Panc1 (cell line): ENCODE results near the gene CUX1. TPM values are rescaled to one million over a fixed set of nuclear protein-coding genes. Genes with fewer than 3 reads are reported as not detected.

Experiments
- ATAC-seq: fragments of 200-7000 bp; cut with Tn5 transposase; 2 replicates; pipeline ENCODE4 v1.9.1; 2020; ENCODE audit warnings: mild to moderate bottlenecking, moderate library complexity
- BruUV-seq: library from RNA; stranded (reverse); fragments of 400-500 nt; replicated peaks from 2 replicates; lab custom pipeline; 2021; lab: Mats Ljungman, UMichigan
- CTCF ChIA-PET: fragments of 300-600 bp; sonication (Branson Sonifier 250); formaldehyde crosslinking; loops from one replicate; lab custom pipeline; 2022; ENCODE audit warnings: antibody characterized with exemption; lab: Charles Lee
- POLR2A ChIA-PET: fragments of 300-600 bp; sonication (Branson Sonifier 250); formaldehyde crosslinking; loops from one replicate; lab custom pipeline; 2022; ENCODE audit warnings: antibody characterized with exemption; lab: Charles Lee
- DNase-seq: peaks from one replicate; pipeline ENCODE4 v3.0.0-alpha.2; 2010; ENCODE audit warnings: low read depth, low spot score
- H3K27ac ChIP-seq: 2 replicates; pipeline ENCODE4 v1.5.1; 2011; ENCODE audit warnings: mild to moderate bottlenecking, low read length, inconsistent platforms
- H3K27me3 ChIP-seq: fragments of 200-500 bp; sonication (Bioruptor generic); 2 replicates; pipeline ENCODE4 v1.6.0; 2014; ENCODE audit warnings: low read length, inconsistent platforms; ENCODE audit not compliant: control insufficient read depth, insufficient read depth
- H3K36me3 ChIP-seq: fragments of 200-500 bp; sonication (Bioruptor generic); 2 replicates; pipeline ENCODE4 v1.5.1; 2014; ENCODE audit warnings: inconsistent platforms, mild to moderate bottlenecking, low read length, moderate library complexity; ENCODE audit not compliant: control insufficient read depth, insufficient read depth
- H3K4me1 ChIP-seq: 2 replicates; pipeline ENCODE4 v1.5.1; 2011; ENCODE audit warnings: inconsistent platforms, mild to moderate bottlenecking, low read length, moderate library complexity; ENCODE audit not compliant: control insufficient read depth, insufficient read depth
- H3K4me3 ChIP-seq, 2 experiments: 2 replicates each; pipeline ENCODE4 v1.5.1; 2011 to 2012; ENCODE audit warnings: low read depth in 2 of 2, low read length in 2 of 2, mild to moderate bottlenecking in 2 of 2, inconsistent platforms in 1 of 2, moderate library complexity in 1 of 2
- H3K9me3 ChIP-seq: fragments of 200-500 bp; sonication (Bioruptor generic); 2 replicates; pipeline ENCODE4 v1.5.1; 2014; ENCODE audit warnings: low read depth, mild to moderate bottlenecking, inconsistent platforms, low read length, moderate library complexity; ENCODE audit not compliant: control insufficient read depth, insufficient read depth
- POLR2AphosphoS5 ChIP-seq: IDR thresholded peaks from 2 replicates; pipeline ENCODE4 v1.6.1; 2012; ENCODE audit warnings: mild to moderate bottlenecking, low read depth, low read length, moderate library complexity
- SIN3A ChIP-seq: IDR thresholded peaks from 2 replicates; pipeline ENCODE4 v1.6.1; 2012; ENCODE audit warnings: low read depth, mild to moderate bottlenecking, low read length, moderate library complexity, borderline replicate concordance; ENCODE audit not compliant: insufficient read depth
- TCF7L2 ChIP-seq: IDR thresholded peaks from 2 replicates; pipeline ENCODE4 v1.6.1; 2011; ENCODE audit warnings: mild to moderate bottlenecking, low read depth, low read length, inconsistent platforms
- in situ Hi-C: cut with HindIII; loops from 2 replicates; pipeline ENCODE4 v1.10.0; 2016; ENCODE audit warnings: low sequenced_read_pairs, low pct_unique_long_range_greater_than_20kb
- intact Hi-C: fragments of 100-400 bp; cut with micrococcal nuclease; formaldehyde crosslinking; loops from one replicate; pipeline ENCODE4 v1.10.0; 2022; ENCODE audit not compliant: unreplicated experiment
- total RNA-seq: library from RNA; stranded (reverse); gene quantifications from one replicate; pipeline ENCODE4 v1.2.1, GENCODE V29; 2021; ENCODE audit not compliant: unreplicated experiment
- TF ChIP-seq, protein P1 (sequence below), 2 experiments: IDR thresholded peaks; 2 replicates each; pipeline ENCODE4 v1.6.1; 2011 to 2012; ENCODE audit warnings: low read depth in 2 of 2, control low read depth in 1 of 2, low read length in 1 of 2, mild to moderate bottlenecking in 1 of 2, moderate library complexity in 1 of 2; ENCODE audit not compliant: insufficient read depth in 1 of 2
- TF ChIP-seq, protein P2 (sequence below): fragments of 450-650 bp; IDR thresholded peaks from 2 replicates; pipeline ENCODE4 v1.5.1; 2017; ENCODE audit warnings: mild to moderate bottlenecking

The CUX1 gene
- total RNA-seq, 1 experiment from 2014 or later, result 50.9 TPM

DNA sequence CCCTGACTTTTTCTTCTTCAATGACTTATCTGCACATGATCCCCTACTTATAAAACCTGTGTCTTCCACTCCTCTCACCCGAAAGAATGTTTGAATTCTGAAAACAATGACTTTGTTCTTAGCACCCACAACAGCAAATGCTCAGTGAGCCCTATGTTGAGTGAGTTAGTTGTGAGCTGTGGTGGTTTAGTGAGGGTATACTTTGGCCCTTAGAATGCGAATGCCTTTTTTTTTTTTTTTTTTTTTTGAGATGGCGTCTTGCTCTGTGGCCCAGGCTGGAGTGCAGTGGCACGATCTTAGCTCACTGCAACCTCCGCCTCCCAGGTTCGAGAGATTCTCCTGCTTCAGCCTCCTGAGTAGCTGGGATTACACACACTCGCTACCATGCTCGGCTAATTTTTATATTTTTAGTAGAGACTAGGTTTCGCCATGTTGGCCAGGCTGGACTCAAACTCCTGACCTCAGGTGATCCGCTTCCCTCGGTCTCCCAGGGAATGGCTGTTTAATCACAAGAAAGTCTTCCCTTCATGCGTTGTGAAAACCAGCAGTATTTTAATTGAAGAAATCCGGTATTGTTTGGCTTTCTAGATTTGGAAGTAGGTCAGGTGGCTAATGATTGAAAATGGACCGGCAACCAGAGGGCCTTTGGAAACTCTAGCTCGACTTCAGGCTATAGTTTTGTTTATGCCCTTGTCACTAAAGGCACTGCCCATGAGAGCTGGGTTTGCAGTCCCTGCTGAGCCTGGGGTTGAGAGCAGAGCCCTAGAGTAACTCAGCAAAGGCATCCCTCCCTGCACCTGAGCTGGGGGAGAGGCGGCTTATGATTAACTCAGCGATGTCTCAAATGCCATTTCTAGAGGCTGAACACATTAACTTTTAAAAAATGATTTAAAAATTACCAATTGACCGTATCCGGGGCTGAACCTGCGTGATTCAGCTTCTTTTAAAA lies 41.3 kb downstream of the CUX1 start:
- DNase-seq, result no peak
- TF ChIP-seq SIN3A, result no peak
- TF ChIP-seq, protein P1, sequence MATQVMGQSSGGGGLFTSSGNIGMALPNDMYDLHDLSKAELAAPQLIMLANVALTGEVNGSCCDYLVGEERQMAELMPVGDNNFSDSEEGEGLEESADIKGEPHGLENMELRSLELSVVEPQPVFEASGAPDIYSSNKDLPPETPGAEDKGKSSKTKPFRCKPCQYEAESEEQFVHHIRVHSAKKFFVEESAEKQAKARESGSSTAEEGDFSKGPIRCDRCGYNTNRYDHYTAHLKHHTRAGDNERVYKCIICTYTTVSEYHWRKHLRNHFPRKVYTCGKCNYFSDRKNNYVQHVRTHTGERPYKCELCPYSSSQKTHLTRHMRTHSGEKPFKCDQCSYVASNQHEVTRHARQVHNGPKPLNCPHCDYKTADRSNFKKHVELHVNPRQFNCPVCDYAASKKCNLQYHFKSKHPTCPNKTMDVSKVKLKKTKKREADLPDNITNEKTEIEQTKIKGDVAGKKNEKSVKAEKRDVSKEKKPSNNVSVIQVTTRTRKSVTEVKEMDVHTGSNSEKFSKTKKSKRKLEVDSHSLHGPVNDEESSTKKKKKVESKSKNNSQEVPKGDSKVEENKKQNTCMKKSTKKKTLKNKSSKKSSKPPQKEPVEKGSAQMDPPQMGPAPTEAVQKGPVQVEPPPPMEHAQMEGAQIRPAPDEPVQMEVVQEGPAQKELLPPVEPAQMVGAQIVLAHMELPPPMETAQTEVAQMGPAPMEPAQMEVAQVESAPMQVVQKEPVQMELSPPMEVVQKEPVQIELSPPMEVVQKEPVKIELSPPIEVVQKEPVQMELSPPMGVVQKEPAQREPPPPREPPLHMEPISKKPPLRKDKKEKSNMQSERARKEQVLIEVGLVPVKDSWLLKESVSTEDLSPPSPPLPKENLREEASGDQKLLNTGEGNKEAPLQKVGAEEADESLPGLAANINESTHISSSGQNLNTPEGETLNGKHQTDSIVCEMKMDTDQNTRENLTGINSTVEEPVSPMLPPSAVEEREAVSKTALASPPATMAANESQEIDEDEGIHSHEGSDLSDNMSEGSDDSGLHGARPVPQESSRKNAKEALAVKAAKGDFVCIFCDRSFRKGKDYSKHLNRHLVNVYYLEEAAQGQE (IDR thresholded peaks at IDR 0.05; ENCODE audit: insufficient read depth in 1 of 2, low read depth in 2 of 2, low read length in 1 of 2), result no peak
- TF ChIP-seq, protein P2, sequence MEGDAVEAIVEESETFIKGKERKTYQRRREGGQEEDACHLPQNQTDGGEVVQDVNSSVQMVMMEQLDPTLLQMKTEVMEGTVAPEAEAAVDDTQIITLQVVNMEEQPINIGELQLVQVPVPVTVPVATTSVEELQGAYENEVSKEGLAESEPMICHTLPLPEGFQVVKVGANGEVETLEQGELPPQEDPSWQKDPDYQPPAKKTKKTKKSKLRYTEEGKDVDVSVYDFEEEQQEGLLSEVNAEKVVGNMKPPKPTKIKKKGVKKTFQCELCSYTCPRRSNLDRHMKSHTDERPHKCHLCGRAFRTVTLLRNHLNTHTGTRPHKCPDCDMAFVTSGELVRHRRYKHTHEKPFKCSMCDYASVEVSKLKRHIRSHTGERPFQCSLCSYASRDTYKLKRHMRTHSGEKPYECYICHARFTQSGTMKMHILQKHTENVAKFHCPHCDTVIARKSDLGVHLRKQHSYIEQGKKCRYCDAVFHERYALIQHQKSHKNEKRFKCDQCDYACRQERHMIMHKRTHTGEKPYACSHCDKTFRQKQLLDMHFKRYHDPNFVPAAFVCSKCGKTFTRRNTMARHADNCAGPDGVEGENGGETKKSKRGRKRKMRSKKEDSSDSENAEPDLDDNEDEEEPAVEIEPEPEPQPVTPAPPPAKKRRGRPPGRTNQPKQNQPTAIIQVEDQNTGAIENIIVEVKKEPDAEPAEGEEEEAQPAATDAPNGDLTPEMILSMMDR, result no peak
- TF ChIP-seq TCF7L2, result no peak
- TF ChIP-seq POLR2AphosphoS5, result no peak
- in situ Hi-C loops, result no loop called here
- H3K27ac ChIP-seq, result peak overlapping the region; percentile 40; the same call in 1 of the 2 replicates
- intact Hi-C loops, result no loop called here
- TSS peak; percentile 34 for BruUV-seq
- H3K4me1 ChIP-seq, result peaks cover 20% of the 10 kb centered on the region
- ChIA-PET CTCF (no interaction called here), POLR2A (interaction anchor here (0.6 kb wide), 1 partner anchor 472 kb away, joined by 8 read pairs; no protein-coding TSS in a partner anchor)
- no peaks in the 10 kb centered on the region for H3K27me3 ChIP-seq
- no peak for ATAC-seq
- H3K9me3 ChIP-seq, result no peaks in the 10 kb centered on the region
- no peak overlapping the region for H3K4me3 ChIP-seq
- no peaks in the 10 kb centered on the region for H3K36me3 ChIP-seq

DNA sequence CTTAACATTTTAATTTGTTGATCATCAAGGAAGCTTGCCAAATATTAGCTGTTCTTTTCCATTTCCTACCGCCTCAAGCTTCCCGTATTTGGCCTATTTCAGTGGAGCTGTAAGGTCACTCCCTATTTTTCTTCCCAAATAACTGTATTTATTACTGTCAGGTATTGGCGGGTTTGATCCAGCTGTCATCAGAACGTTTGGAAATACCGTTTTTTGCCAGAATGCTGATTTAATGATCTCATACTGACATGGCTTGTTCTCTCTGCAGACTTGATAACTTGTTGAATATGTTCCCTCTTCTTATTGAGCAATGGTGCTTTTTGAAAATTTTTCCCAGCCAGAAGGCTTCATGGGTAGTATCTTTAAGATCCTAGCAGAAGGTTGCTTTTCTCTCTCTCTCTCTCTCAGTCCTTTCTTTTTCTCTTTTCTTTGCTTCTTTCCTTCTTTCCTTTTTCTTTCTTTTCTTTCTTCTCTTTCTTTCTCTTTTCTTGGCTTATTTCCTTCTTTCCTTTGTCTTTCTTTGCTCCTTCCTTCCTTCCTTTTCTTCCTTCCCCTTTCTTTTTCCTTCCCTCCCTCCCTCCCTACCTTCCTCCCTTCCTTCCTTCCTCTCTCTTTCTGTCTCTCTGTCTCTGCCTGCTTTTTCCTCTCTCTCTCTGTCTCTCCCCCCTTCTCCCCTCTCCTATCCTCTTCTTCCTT lies 42.1 kb downstream of the CUX1 start:
- in situ Hi-C loops, result no loop called here

More for the DNA sequence above, 42.1 kb downstream of the CUX1 start:
- Histone ChIP-seq H3K36me3 (no peaks in the 10 kb centered on the region), H3K27me3 (no peaks in the 10 kb centered on the region), H3K4me3 (no peak overlapping the region), H3K9me3 (no peaks in the 10 kb centered on the region), H3K27ac (peak overlapping the region; percentile 6; the same call in 1 of the 2 replicates), H3K4me1 (peaks cover 20% of the 10 kb centered on the region)
- intact Hi-C loops, result no loop called here
- ChIA-PET POLR2A (interaction anchor here (0.6 kb wide), 1 partner anchor 471 kb away, joined by 8 read pairs; no protein-coding TSS in a partner anchor), CTCF (no interaction called here)
- DNase-seq (no peak), ATAC-seq (no peak)
- BruUV-seq, result no TSS peak
- TF ChIP-seq SIN3A (no peak), TCF7L2 (no peak), POLR2AphosphoS5 (no peak)
- TF ChIP-seq, protein P1 (IDR thresholded peaks at IDR 0.05; ENCODE audit: insufficient read depth in 1 of 2, low read depth in 2 of 2, low read length in 1 of 2), result no peak
- TF ChIP-seq, protein P2, result no peak
